Fibroblast of lung (primary cell): ENCODE data around the gene FEZF1.

ENCODE experiments used
- CTCF ChIP-seq, 2 donors: IDR thresholded peaks in 1 of 2; conservative IDR thresholded peaks in 1 of 2; 1 replicate in 1 of 2; 2 replicates in 1 of 2; pipeline ENCODE4 v1.5.1; 2011 to 2012; ENCODE audit warnings: low read length in 2 of 2, control low read depth in 1 of 2, inconsistent platforms in 1 of 2, low read depth in 1 of 2, mild to moderate bottlenecking in 1 of 2
- EZH2 ChIP-seq: IDR thresholded peaks from 2 replicates; pipeline ENCODE4 v1.5.1; 2012; ENCODE audit warnings: low read length, control low read depth, mild to moderate bottlenecking; ENCODE audit errors: missing control alignments

GRCh38 chr7:122258971-122259370 lies 45.6 kb downstream of the FEZF1 start:
- TF ChIP-seq CTCF (conservative IDR thresholded peaks at IDR 0.05 in 1 of 2, IDR thresholded peaks at IDR 0.05 in 1 of 2; ENCODE audit: low read depth in 1 of 2, low read length in 2 of 2) (no peak), EZH2 (no peak)
